Measurements from ENCODE around the gene IL34.
A peak's percentile ranks its signal among the peaks of the same experiment; 100 is the strongest.

DNA sequence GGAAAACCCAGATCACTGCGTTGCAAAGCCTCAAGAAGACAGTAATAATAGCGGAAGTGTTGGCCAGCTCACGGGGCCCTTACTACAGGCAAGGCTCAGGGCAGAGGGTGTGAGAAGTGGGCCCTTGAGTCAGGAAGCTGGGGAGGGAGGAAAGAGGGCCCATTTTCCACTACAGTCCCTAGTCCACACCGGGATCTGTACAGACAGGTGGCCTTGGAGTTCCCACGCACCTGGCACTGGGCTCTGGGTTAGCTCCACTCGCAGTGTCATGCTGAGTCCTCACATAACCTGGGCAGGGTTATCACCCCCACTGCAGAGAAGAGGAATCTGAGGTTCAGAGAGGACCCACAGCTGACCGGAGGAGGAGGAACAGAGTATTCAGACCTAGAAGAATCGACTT, 56.3 kb downstream of the IL34 start:
- TF ChIP-seq RAD21 (IDR thresholded peaks at IDR 0.05) (no peak), MAX (IDR thresholded peaks at IDR 0.05) (peak; percentile 20), REST (IDR thresholded peaks at IDR 0.05) (no peak), TAF1 (conservative IDR thresholded peaks at IDR 0.05) (no peak), GABPA (IDR thresholded peaks at IDR 0.05 in 1 of 2, conservative IDR thresholded peaks at IDR 0.05 in 1 of 2) (no peak), YY1 (IDR thresholded peaks at IDR 0.05) (no peak)
- TF ChIP-seq, protein P1, sequence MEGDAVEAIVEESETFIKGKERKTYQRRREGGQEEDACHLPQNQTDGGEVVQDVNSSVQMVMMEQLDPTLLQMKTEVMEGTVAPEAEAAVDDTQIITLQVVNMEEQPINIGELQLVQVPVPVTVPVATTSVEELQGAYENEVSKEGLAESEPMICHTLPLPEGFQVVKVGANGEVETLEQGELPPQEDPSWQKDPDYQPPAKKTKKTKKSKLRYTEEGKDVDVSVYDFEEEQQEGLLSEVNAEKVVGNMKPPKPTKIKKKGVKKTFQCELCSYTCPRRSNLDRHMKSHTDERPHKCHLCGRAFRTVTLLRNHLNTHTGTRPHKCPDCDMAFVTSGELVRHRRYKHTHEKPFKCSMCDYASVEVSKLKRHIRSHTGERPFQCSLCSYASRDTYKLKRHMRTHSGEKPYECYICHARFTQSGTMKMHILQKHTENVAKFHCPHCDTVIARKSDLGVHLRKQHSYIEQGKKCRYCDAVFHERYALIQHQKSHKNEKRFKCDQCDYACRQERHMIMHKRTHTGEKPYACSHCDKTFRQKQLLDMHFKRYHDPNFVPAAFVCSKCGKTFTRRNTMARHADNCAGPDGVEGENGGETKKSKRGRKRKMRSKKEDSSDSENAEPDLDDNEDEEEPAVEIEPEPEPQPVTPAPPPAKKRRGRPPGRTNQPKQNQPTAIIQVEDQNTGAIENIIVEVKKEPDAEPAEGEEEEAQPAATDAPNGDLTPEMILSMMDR (IDR thresholded peaks at IDR 0.05; ENCODE audit: low read depth, low read length, missing input control) = no peak
- TF ChIP-seq, protein P2, sequence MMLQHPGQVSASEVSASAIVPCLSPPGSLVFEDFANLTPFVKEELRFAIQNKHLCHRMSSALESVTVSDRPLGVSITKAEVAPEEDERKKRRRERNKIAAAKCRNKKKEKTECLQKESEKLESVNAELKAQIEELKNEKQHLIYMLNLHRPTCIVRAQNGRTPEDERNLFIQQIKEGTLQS (IDR thresholded peaks at IDR 0.05) = no peak
- TF ChIP-seq, protein P3, sequence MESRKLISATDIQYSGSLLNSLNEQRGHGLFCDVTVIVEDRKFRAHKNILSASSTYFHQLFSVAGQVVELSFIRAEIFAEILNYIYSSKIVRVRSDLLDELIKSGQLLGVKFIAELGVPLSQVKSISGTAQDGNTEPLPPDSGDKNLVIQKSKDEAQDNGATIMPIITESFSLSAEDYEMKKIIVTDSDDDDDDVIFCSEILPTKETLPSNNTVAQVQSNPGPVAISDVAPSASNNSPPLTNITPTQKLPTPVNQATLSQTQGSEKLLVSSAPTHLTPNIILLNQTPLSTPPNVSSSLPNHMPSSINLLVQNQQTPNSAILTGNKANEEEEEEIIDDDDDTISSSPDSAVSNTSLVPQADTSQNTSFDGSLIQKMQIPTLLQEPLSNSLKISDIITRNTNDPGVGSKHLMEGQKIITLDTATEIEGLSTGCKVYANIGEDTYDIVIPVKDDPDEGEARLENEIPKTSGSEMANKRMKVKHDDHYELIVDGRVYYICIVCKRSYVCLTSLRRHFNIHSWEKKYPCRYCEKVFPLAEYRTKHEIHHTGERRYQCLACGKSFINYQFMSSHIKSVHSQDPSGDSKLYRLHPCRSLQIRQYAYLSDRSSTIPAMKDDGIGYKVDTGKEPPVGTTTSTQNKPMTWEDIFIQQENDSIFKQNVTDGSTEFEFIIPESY (IDR thresholded peaks at IDR 0.05) = no peak
